Measurements from ENCODE around the gene PSPC1.

DNA sequence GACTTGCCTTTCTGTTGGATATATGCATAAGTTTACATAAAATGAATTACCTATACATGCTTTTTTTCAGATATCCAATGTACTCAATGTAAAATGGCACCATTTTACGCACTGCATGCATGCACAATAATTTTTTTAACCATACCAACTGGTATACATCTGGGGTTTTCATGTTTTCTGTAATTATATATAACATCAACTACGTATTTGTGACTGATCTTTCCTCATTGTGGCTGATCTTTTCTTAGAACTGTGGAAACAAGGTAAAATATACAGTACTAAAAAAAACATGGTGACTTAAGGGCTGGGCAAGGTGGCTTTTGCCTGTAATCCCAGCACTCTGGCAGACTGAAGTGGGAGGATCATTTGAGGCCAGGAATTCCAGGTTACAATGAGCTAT is 18.5 kb downstream of the PSPC1 start:
- TF ChIP-seq, protein P1, sequence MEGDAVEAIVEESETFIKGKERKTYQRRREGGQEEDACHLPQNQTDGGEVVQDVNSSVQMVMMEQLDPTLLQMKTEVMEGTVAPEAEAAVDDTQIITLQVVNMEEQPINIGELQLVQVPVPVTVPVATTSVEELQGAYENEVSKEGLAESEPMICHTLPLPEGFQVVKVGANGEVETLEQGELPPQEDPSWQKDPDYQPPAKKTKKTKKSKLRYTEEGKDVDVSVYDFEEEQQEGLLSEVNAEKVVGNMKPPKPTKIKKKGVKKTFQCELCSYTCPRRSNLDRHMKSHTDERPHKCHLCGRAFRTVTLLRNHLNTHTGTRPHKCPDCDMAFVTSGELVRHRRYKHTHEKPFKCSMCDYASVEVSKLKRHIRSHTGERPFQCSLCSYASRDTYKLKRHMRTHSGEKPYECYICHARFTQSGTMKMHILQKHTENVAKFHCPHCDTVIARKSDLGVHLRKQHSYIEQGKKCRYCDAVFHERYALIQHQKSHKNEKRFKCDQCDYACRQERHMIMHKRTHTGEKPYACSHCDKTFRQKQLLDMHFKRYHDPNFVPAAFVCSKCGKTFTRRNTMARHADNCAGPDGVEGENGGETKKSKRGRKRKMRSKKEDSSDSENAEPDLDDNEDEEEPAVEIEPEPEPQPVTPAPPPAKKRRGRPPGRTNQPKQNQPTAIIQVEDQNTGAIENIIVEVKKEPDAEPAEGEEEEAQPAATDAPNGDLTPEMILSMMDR (IDR thresholded peaks at IDR 0.05; ENCODE audit: low read depth, low read length, poor library complexity, severe bottlenecking) = no peak
- no peak for TF ChIP-seq EZH2phosphoT487 (IDR thresholded peaks at IDR 0.05; ENCODE audit: borderline replicate concordance, low read length)

Measured in DOHH2 (cell line).